SKM-1 (cell line): ENCODE measurements around the gene MAMDC4.
"Not testable (repeated sequence)": the region's sequence is repeated elsewhere in the genome, so short reads cannot be mapped to it uniquely, and the experiment has no call there.

ENCODE experiments used
- DNase-seq: peaks from one replicate; lab custom pipeline; 2025; ENCODE audit not compliant: unreplicated experiment; lab: John Stamatoyannopoulos, UW

Gene MAMDC4

GRCh38 chr9:136851941-136852663 lies at the start of gene MAMDC4:
TSS of gene MAMDC4 (plus strand) at chr9:136852346. CDS start at chr9:136852417, 71 bp downstream.
- no peak for DNase-seq

- not testable (repeated sequence) for DNase-seq
These were observed 49.1 kb upstream of the MAMDC4 start for GRCh38 chr9:136803009-136803550.

GRCh38 chr9:136803551-136804508 lies 48.3 kb upstream of the MAMDC4 start:
- DNase-seq = no peak

GRCh38 chr9:136804509-136805206 lies 47.5 kb upstream of the MAMDC4 start:
- DNase-seq = no peak

GRCh38 chr9:136805207-136805740 lies 46.9 kb upstream of the MAMDC4 start:
- no peak for DNase-seq

- no peak for DNase-seq
These were observed 46.1 kb upstream of the MAMDC4 start for GRCh38 chr9:136806067-136806466.

- DNase-seq = no peak
These were observed 45.4 kb upstream of the MAMDC4 start for GRCh38 chr9:136806631-136807201.

GRCh38 chr9:136807281-136808074 lies 44.7 kb upstream of the MAMDC4 start, which contains the start of gene RABL6:
TSS of gene RABL6 (plus strand) at chr9:136807948. CDS start at chr9:136808197, 249 bp downstream.
- DNase-seq = peak; percentile 77

- DNase-seq = no peak
These were observed 43.9 kb upstream of the MAMDC4 start for GRCh38 chr9:136808075-136808805.

- DNase-seq = no peak
These were observed 43.4 kb upstream of the MAMDC4 start for GRCh38 chr9:136808806-136809158.

GRCh38 chr9:136814725-136815421 lies 37.3 kb upstream of the MAMDC4 start:
- no peak for DNase-seq

GRCh38 chr9:136815422-136815782 lies 36.7 kb upstream of the MAMDC4 start:
- DNase-seq = no peak

GRCh38 chr9:136820971-136821825 lies 30.9 kb upstream of the MAMDC4 start:
- DNase-seq = no peak

GRCh38 chr9:136821826-136822544 lies 30.2 kb upstream of the MAMDC4 start:
- DNase-seq = no peak

GRCh38 chr9:136823136-136824046 lies 28.8 kb upstream of the MAMDC4 start:
- no peak for DNase-seq
